ENCODE results near the gene UGT1A10. TPM values are rescaled to one million over a fixed set of nuclear protein-coding genes. Genes with fewer than 3 reads are reported as not detected.

UGT1A10 gene
- total RNA-seq, 1 experiment from 2014 or later = not detected

- DNase-seq = no peak
- no peak overlapping the region for H2BK15ac ChIP-seq (ENCODE audit: low read depth, low read length)
- H3K36me3 Mint-ChIP-seq (ENCODE audit: insufficient read depth in 1 of 3, low read depth in 3 of 3) = no peaks in the 10 kb centered on the region
- no peak overlapping the region for H3K4me2 ChIP-seq (ENCODE audit: insufficient read depth, insufficient read length, low read length)
- no peaks in the 10 kb centered on the region for H3K4me1 ChIP-seq (ENCODE audit: insufficient read depth, low read length)
- no peak overlapping the region for H3K14ac ChIP-seq (ENCODE audit: insufficient read depth, low read length)
- H3K9ac ChIP-seq (ENCODE audit: extremely low read depth, insufficient read length, low read length) = no peak overlapping the region
- no peaks in the 10 kb centered on the region for H3K4me1 Mint-ChIP-seq
- H3T11ph ChIP-seq (ENCODE audit: low read length) = no peak overlapping the region
- H3K4ac ChIP-seq (ENCODE audit: low read depth, low read length) = no peak overlapping the region
- peaks cover 0 to 2% of the 10 kb centered on the region in 2 experiments; a peak in 1 of 5 replicates for H3K9me3 Mint-ChIP-seq
- no peak overlapping the region for H4K8ac ChIP-seq (replicated peaks; ENCODE audit: insufficient read length, low read depth, low read length)
- H3K27me3 Mint-ChIP-seq (ENCODE audit: low read depth) = peaks cover 15% of the 10 kb centered on the region
- H2AK5ac ChIP-seq (ENCODE audit: insufficient read length, low read length) = no peak overlapping the region
- H4K20me1 ChIP-seq (ENCODE audit: control insufficient read depth, insufficient read depth, insufficient read length) = no peaks in the 10 kb centered on the region
- H3K23ac ChIP-seq (ENCODE audit: insufficient read length, low read depth, low read length) = no peak overlapping the region
- no peak overlapping the region for H3K4me3 Mint-ChIP-seq
- H2AFZ ChIP-seq (ENCODE audit: low read length) = no peak overlapping the region
- H3K27me3 ChIP-seq (ENCODE audit: insufficient read depth, low read length) = no peaks in the 10 kb centered on the region
- no peaks in the 10 kb centered on the region for H3K79me1 ChIP-seq (ENCODE audit: insufficient read depth, low read depth, low read length, poor library complexity, severe bottlenecking)
- TF ChIP-seq, protein P1, sequence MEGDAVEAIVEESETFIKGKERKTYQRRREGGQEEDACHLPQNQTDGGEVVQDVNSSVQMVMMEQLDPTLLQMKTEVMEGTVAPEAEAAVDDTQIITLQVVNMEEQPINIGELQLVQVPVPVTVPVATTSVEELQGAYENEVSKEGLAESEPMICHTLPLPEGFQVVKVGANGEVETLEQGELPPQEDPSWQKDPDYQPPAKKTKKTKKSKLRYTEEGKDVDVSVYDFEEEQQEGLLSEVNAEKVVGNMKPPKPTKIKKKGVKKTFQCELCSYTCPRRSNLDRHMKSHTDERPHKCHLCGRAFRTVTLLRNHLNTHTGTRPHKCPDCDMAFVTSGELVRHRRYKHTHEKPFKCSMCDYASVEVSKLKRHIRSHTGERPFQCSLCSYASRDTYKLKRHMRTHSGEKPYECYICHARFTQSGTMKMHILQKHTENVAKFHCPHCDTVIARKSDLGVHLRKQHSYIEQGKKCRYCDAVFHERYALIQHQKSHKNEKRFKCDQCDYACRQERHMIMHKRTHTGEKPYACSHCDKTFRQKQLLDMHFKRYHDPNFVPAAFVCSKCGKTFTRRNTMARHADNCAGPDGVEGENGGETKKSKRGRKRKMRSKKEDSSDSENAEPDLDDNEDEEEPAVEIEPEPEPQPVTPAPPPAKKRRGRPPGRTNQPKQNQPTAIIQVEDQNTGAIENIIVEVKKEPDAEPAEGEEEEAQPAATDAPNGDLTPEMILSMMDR (conservative IDR thresholded peaks at IDR 0.05) = no peak
- no peaks in the 10 kb centered on the region for H3K9me3 ChIP-seq (ENCODE audit: control insufficient read depth, low read depth, low read length)
- H3K27ac Mint-ChIP-seq = no peak overlapping the region
- H3K79me2 ChIP-seq (ENCODE audit: insufficient read depth, low read length) = no peaks in the 10 kb centered on the region
- no peak overlapping the region for H4K5ac ChIP-seq (ENCODE audit: insufficient read length, low read depth, low read length)
- WGBS (ENCODE audit: extremely low coverage, insufficient read length, low lambda C conversion rate) = no CpG with 5 or more reads among the region's 3 CpGs
- no peak overlapping the region for H3K56ac ChIP-seq (ENCODE audit: insufficient read length, low read depth, low read length)
- no peaks in the 10 kb centered on the region for H3K23me2 ChIP-seq (ENCODE audit: insufficient read length, low read depth, low read length, poor library complexity, severe bottlenecking)
- H3K18ac ChIP-seq (ENCODE audit: insufficient read length, low read depth, low read length) = no peak overlapping the region
- no peak overlapping the region for H2BK20ac ChIP-seq (ENCODE audit: low read depth, low read length, poor library complexity, severe bottlenecking)
- H2BK5ac ChIP-seq (ENCODE audit: insufficient read length, low read length) = no peak overlapping the region
- no peak overlapping the region for H4K91ac ChIP-seq (ENCODE audit: insufficient read length, low read depth, low read length)
- H3K27ac ChIP-seq (ENCODE audit: insufficient read length, low read depth, low read length) = no peak overlapping the region
- H2BK12ac ChIP-seq (ENCODE audit: insufficient read length, low read depth, low read length) = no peak overlapping the region
- H2BK120ac ChIP-seq (ENCODE audit: low read depth, low read length, poor library complexity, severe bottlenecking) = no peak overlapping the region
These were observed 177.2 kb downstream of the UGT1A10 start for GRCh38 chr2:233813236-233814055.
